ACHN (cell line): ENCODE results near the gene KRT33B.
A peak's percentile ranks its signal among the peaks of the same experiment; 100 is the strongest.

Source experiments
- DNase-seq: peaks from one replicate; pipeline ENCODE4 v3.0.0-alpha.2; 2015
- in situ Hi-C: cut with HindIII; loops from 2 replicates; pipeline ENCODE4 v1.10.0; 2017; ENCODE audit warnings: low sequenced_read_pairs, low pct_ligation_motif_present, low pct_unique_long_range_greater_than_20kb

Gene KRT33B

GRCh38 chr17:41332239-41332638 is 37.4 kb downstream of the KRT33B start:
- no peak for DNase-seq
- in situ Hi-C loops, result no loop called here

- in situ Hi-C loops, result no loop called here
- no peak for DNase-seq
Observed at GRCh38 chr17:41331606-41332005, 38.0 kb downstream of the KRT33B start.

- in situ Hi-C loops, result no loop called here
- DNase-seq, result peak; percentile 72
Observed at GRCh38 chr17:41329279-41329948, 40.2 kb downstream of the KRT33B start.

- in situ Hi-C loops, result no loop called here
Observed at GRCh38 chr17:41328207-41328606, 41.4 kb downstream of the KRT33B start.

GRCh38 chr17:41327411-41328120 is 42.0 kb downstream of the KRT33B start:
- DNase-seq, result no peak
- in situ Hi-C loops, result no loop called here

More at GRCh38 chr17:41328207-41328606, 41.4 kb downstream of the KRT33B start:
- no peak for DNase-seq

- no peak for DNase-seq
- in situ Hi-C loops, result no loop called here
Observed at GRCh38 chr17:41326173-41327145, 43.2 kb downstream of the KRT33B start.

GRCh38 chr17:41325611-41326010 is 44.0 kb downstream of the KRT33B start:
- in situ Hi-C loops, result no loop called here
- no peak for DNase-seq

GRCh38 chr17:41325126-41325525 is 44.5 kb downstream of the KRT33B start:
- in situ Hi-C loops, result no loop called here

GRCh38 chr17:41324180-41325075 is 45.2 kb downstream of the KRT33B start:
- DNase-seq, result peak; percentile 34
- in situ Hi-C loops, result no loop called here

More at GRCh38 chr17:41325126-41325525, 44.5 kb downstream of the KRT33B start:
- DNase-seq, result no peak

GRCh38 chr17:41322903-41323895 is 46.4 kb downstream of the KRT33B start:
- DNase-seq, result no peak
- in situ Hi-C loops, result no loop called here

GRCh38 chr17:41322094-41322902 is 47.3 kb downstream of the KRT33B start:
- in situ Hi-C loops, result no loop called here
- DNase-seq, result peak; percentile 62

GRCh38 chr17:41318231-41318630 is 51.4 kb downstream of the KRT33B start:
- DNase-seq, result no peak
- in situ Hi-C loops, result no loop called here

GRCh38 chr17:41315814-41316445 is 53.7 kb downstream of the KRT33B start:
- in situ Hi-C loops, result no loop called here
- DNase-seq, result no peak

GRCh38 chr17:41315204-41315794 is 54.3 kb downstream of the KRT33B start, which contains the start of gene KRTAP17-1:
Gene KRTAP17-1, minus strand, starts transcription at chr17:41315710. Its CDS starts 60 bp downstream, at chr17:41315650.
- DNase-seq, result no peak
- in situ Hi-C loops, result no loop called here
